IMR-90 (cell line): Measurements from ENCODE around the gene UAP1. TPM values are rescaled to one million over a fixed set of nuclear protein-coding genes. Genes with fewer than 3 reads are reported as not detected.

Source experiments
- ATAC-seq: fragments of 200-7000 bp; cut with Tn5 transposase; 2 replicates; pipeline ENCODE4 v1.9.1; 2020; ENCODE audit warnings: low read depth, mild to moderate bottlenecking, moderate library complexity
- BruUV-seq: library from RNA; stranded (reverse); fragments of 400-500 nt; replicated peaks from 2 replicates; lab custom pipeline; 2021; lab: Mats Ljungman, UMichigan
- CTCF ChIA-PET: fragments of 300-600 bp; formaldehyde crosslinking; extraction: SDS; loops from one replicate; lab custom pipeline; 2021; ENCODE audit warnings: antibody characterized with exemption; lab: Yijun Ruan, JAX
- POLR2A ChIA-PET: fragments of 300-600 bp; sonication (Branson Sonifier 250); formaldehyde crosslinking; loops from one replicate; lab custom pipeline; 2022; ENCODE audit warnings: antibody characterized with exemption; ENCODE audit not compliant: unreplicated experiment; lab: Charles Lee
- DNase-seq: peaks from one replicate; pipeline ENCODE4 v3.0.0; 2013
- H2AFZ ChIP-seq: replicated peaks from 2 replicates; pipeline ENCODE3; 2013; ENCODE audit warnings: low read length, mild to moderate bottlenecking; ENCODE audit not compliant: poor library complexity
- H2AK5ac ChIP-seq: 2 replicates; pipeline ENCODE4 v1.6.1; 2013; ENCODE audit warnings: low read depth, low read length, inconsistent platforms
- H2AK9ac ChIP-seq: replicated peaks from 2 replicates; pipeline ENCODE3; 2013; ENCODE audit warnings: mild to moderate bottlenecking, low read depth, low read length, moderate library complexity; ENCODE audit not compliant: poor library complexity
- H2BK120ac ChIP-seq: 2 replicates; pipeline ENCODE4 v1.6.1; 2013; ENCODE audit warnings: low read depth, low read length, inconsistent platforms
- H2BK15ac ChIP-seq: 3 replicates; pipeline ENCODE4 v1.6.1; 2013; ENCODE audit warnings: low read depth, low read length, inconsistent platforms
- H2BK20ac ChIP-seq: 2 replicates; pipeline ENCODE4 v1.6.1; 2013; ENCODE audit warnings: low read depth, mild to moderate bottlenecking, inconsistent platforms, low read length, moderate library complexity
- H2BK5ac ChIP-seq: 2 replicates; pipeline ENCODE4 v1.6.1; 2013; ENCODE audit warnings: mild to moderate bottlenecking, low read depth, low read length, inconsistent platforms; ENCODE audit not compliant: poor library complexity, severe bottlenecking
- H3K14ac ChIP-seq: replicated peaks from 2 replicates; pipeline ENCODE4 v1.6.1; 2013; ENCODE audit warnings: low read depth, low read length, inconsistent platforms
- H3K18ac ChIP-seq: 2 replicates; pipeline ENCODE4 v1.6.1; 2013; ENCODE audit warnings: low read depth, low read length, control low read depth
- H3K23ac ChIP-seq: 2 replicates; pipeline ENCODE4 v1.6.1; 2013; ENCODE audit warnings: low read depth, low read length, inconsistent platforms
- H3K27ac ChIP-seq: 2 replicates; pipeline ENCODE4 v1.5.1; 2013; ENCODE audit warnings: mild to moderate bottlenecking, control low read depth, low read length; ENCODE audit not compliant: insufficient read depth
- H3K27me3 ChIP-seq: 2 replicates; pipeline ENCODE4 v1.6.1; 2013; ENCODE audit warnings: low read length; ENCODE audit not compliant: control insufficient read depth, insufficient read depth
- H3K36me3 ChIP-seq: 2 replicates; pipeline ENCODE4 v1.6.1; 2013; ENCODE audit warnings: low read length, mixed read lengths; ENCODE audit not compliant: control insufficient read depth, insufficient read depth
- H3K4ac ChIP-seq: 2 replicates; pipeline ENCODE4 v1.6.1; 2013; ENCODE audit warnings: low read depth, low read length, inconsistent platforms
- H3K4me1 ChIP-seq: 2 replicates; pipeline ENCODE4 v1.6.1; 2013; ENCODE audit warnings: low read length, mixed read lengths; ENCODE audit not compliant: control insufficient read depth, insufficient read depth
- H3K4me2 ChIP-seq: 2 replicates; pipeline ENCODE4 v1.6.1; 2013; ENCODE audit warnings: low read depth, mild to moderate bottlenecking, control low read depth, low read length, moderate library complexity
- H3K4me3 ChIP-seq: 2 replicates; pipeline ENCODE4 v1.5.1; 2013; ENCODE audit warnings: low read depth, mild to moderate bottlenecking, control low read depth, low read length, moderate library complexity; ENCODE audit not compliant: insufficient read depth
- H3K56ac ChIP-seq: 2 replicates; pipeline ENCODE4 v1.6.1; 2013; ENCODE audit warnings: low read length, inconsistent platforms; ENCODE audit not compliant: insufficient read depth; ENCODE audit errors: extremely low read depth
- H3K79me1 ChIP-seq, 2 experiments: 2 replicates each; pipeline ENCODE4 v1.6.1; 2013; ENCODE audit warnings: low read length in 2 of 2, inconsistent platforms in 1 of 2, low read depth in 1 of 2
- H3K9ac ChIP-seq: 2 replicates; pipeline ENCODE4 v1.6.1; 2013; ENCODE audit warnings: low read depth, low read length, control low read depth
- H3K9me1 ChIP-seq: 2 replicates; pipeline ENCODE4 v1.6.1; 2013; ENCODE audit warnings: low read length, inconsistent platforms; ENCODE audit not compliant: insufficient read depth
- H3K9me3 ChIP-seq: 2 replicates; pipeline ENCODE4 v1.6.1; 2013; ENCODE audit warnings: low read length; ENCODE audit not compliant: control insufficient read depth, insufficient read depth
- H4K20me1 ChIP-seq: 2 replicates; pipeline ENCODE4 v1.6.1; 2013; ENCODE audit warnings: low read length, inconsistent platforms; ENCODE audit not compliant: insufficient read depth
- H4K5ac ChIP-seq: 2 replicates; pipeline ENCODE4 v1.6.1; 2013; ENCODE audit warnings: mild to moderate bottlenecking, low read depth, low read length, control low read depth
- H4K8ac ChIP-seq, 2 experiments: 2 replicates each; pipeline ENCODE4 v1.6.1; 2013; ENCODE audit warnings: low read depth in 2 of 2, low read length in 2 of 2, control low read depth in 1 of 2, inconsistent platforms in 1 of 2
- H4K91ac ChIP-seq: 2 replicates; pipeline ENCODE4 v1.6.1; 2013; ENCODE audit warnings: low read depth, low read length, inconsistent platforms; ENCODE audit not compliant: insufficient read depth
- CEBPB ChIP-seq: IDR thresholded peaks from 2 replicates; pipeline ENCODE4 v1.6.1; 2012; ENCODE audit warnings: low read depth, low read length, improper control_type of control experiment
- CHD1 ChIP-seq: IDR thresholded peaks from 2 replicates; pipeline ENCODE4 v1.6.1; 2012; ENCODE audit warnings: low read depth, low read length, improper control_type of control experiment
- MAFK ChIP-seq: IDR thresholded peaks from 2 replicates; pipeline ENCODE4 v1.6.1; 2012; ENCODE audit warnings: low read depth, low read length, improper control_type of control experiment
- POLR2A ChIP-seq: IDR thresholded peaks from 2 replicates; pipeline ENCODE4 v1.6.1; 2012; ENCODE audit warnings: mild to moderate bottlenecking, low read depth, low read length
- RCOR1 ChIP-seq: IDR thresholded peaks from 2 replicates; pipeline ENCODE4 v1.6.1; 2012; ENCODE audit warnings: mild to moderate bottlenecking, low read length, improper control_type of control experiment; ENCODE audit not compliant: insufficient replicate concordance
- SMC3 ChIP-seq: fragments of 150-350 bp; IDR thresholded peaks from 2 replicates; pipeline ENCODE4 v1.6.1; 2016; ENCODE audit warnings: low read depth, mild to moderate bottlenecking, antibody characterized with exemption, low read length, moderate library complexity
- USF2 ChIP-seq: fragments of 150-350 bp; IDR thresholded peaks from 2 replicates; pipeline ENCODE4 v1.6.1; 2017; ENCODE audit warnings: mild to moderate bottlenecking, antibody characterized with exemption, low read length, low read depth
- WGBS, 2 experiments: methylation state at CpG; one replicate each; pipeline versions ENCODE4 v1.1.5 to v1.1.7; 2013; ENCODE audit warnings: missing lambda C conversion rate in 2 of 2; ENCODE audit not compliant: insufficient read length in 1 of 2; ENCODE audit errors: extremely low coverage in 2 of 2; 5-methylcytosine and 5-hydroxymethylcytosine counted together
- dilution Hi-C: fragments of 300-500 bp; cut with HindIII; formaldehyde crosslinking; loops from one replicate; pipeline ENCODE4 v1.14.3; 2018; ENCODE audit warnings: low sequenced_read_pairs; ENCODE audit not compliant: unreplicated experiment
- in situ Hi-C: fragments of 300-500 bp; cut with MboI; formaldehyde crosslinking; loops from 3 replicates; pipeline ENCODE4 v1.14.3; 2019; ENCODE audit warnings: low sequenced_read_pairs, inconsistent platforms, mixed read lengths
- intact Hi-C: fragments of 100-400 bp; cut with micrococcal nuclease; formaldehyde crosslinking; loops from 2 replicates; pipeline ENCODE4 v1.10.0; 2022
- polyA plus RNA-seq, 3 experiments: library from polyadenylated mRNA; depleted of rRNA; stranded (reverse); fragments of >200 nt; gene quantifications; 2 replicates each; pipeline ENCODE4 v1.2.3, GENCODE V29; 2012; ENCODE audit warnings: low replicate concordance in 1 of 3
- total RNA-seq: library from RNA; depleted of rRNA; stranded (reverse); fragments of >200 nt; gene quantifications from 2 replicates; pipeline ENCODE4 v1.2.3, GENCODE V29; 2012

UAP1 gene
- total and polyA plus RNA-seq, 2 of the 4 experiments (the other 2 are of a cell fraction), result 93.4 to 196 TPM

GRCh38 chr1:162535501-162535900 lies 26.0 kb upstream of the UAP1 start:
- intact Hi-C loops (no loop called here), dilution Hi-C loops (no loop called here), in situ Hi-C loops (no loop called here)
- ChIA-PET CTCF (interaction anchor here (0.7 kb wide), 1 partner anchor 918 kb away, joined by 3 read pairs; no protein-coding TSS in a partner anchor), POLR2A (no interaction called here)
- H2AK5ac ChIP-seq, result 0 out of 2 replicates have a peak overlapping the region, but pooled peaks have one; percentile 20
- no peak overlapping the region for H4K8ac ChIP-seq
- H2BK5ac ChIP-seq, result peak overlapping the region; percentile 66
- WGBS, 2 experiments, result no CpG with 5 or more reads among the region's 1 CpG
- H3K9me3 ChIP-seq, result no peaks in the 10 kb centered on the region
- H3K27ac ChIP-seq, result 0 out of 2 replicates have a peak overlapping the region, but pooled peaks have one; percentile 9
- no peaks in the 10 kb centered on the region for H3K36me3 ChIP-seq
- no peak overlapping the region for H3K4me3 ChIP-seq
- H3K9me1 ChIP-seq, result no peaks in the 10 kb centered on the region
- no peak overlapping the region for H3K18ac ChIP-seq
- TF ChIP-seq POLR2A (no peak), RCOR1 (no peak), SMC3 (no peak), USF2 (no peak), MAFK (no peak), CHD1 (no peak), CEBPB (no peak)
- H2BK15ac ChIP-seq, result no peak overlapping the region
- H3K27me3 ChIP-seq, result no peaks in the 10 kb centered on the region
- no peaks in the 10 kb centered on the region for H4K20me1 ChIP-seq
- no peak overlapping the region; the same call in 1 of the 2 replicates for H4K5ac ChIP-seq
- H2BK20ac ChIP-seq, result peak overlapping the region; percentile 23; the same call in 1 of the 2 replicates
- no peak overlapping the region for H3K4ac ChIP-seq
- peak; percentile 40 for ATAC-seq
- H3K4me2 ChIP-seq, result no peak overlapping the region
- no peak overlapping the region for H4K91ac ChIP-seq
- BruUV-seq, result no TSS peak
- no peak overlapping the region for H3K56ac ChIP-seq
- H3K9ac ChIP-seq, result no peak overlapping the region
- peak overlapping the region; percentile 44; the same call in 1 of the 2 replicates for H2BK120ac ChIP-seq
- peak; percentile 84 for DNase-seq
- no peak overlapping the region for H2AFZ ChIP-seq
- no peak overlapping the region for H2AK9ac ChIP-seq
- H3K23ac ChIP-seq, result no peak overlapping the region
- H3K79me1 ChIP-seq, result 0 out of 4 replicates have a peak, but pooled peaks cover 0 to 6% of the 10 kb centered on the region in 2 experiments
- peaks cover 6% of the 10 kb centered on the region for H3K4me1 ChIP-seq
- no peak overlapping the region for H3K14ac ChIP-seq
